IMR-90 (cell line): ENCODE results near the gene ALKBH6. TPM values are rescaled to one million over a fixed set of nuclear protein-coding genes. Genes with fewer than 3 reads are reported as not detected.

Experiments used
- ATAC-seq: fragments of 200-7000 bp; cut with Tn5 transposase; 2 replicates; pipeline ENCODE4 v1.9.1; 2020; ENCODE audit warnings: low read depth, mild to moderate bottlenecking, moderate library complexity
- BruUV-seq: library from RNA; stranded (reverse); fragments of 400-500 nt; replicated peaks from 2 replicates; lab custom pipeline; 2021; lab: Mats Ljungman, UMichigan
- CTCF ChIA-PET: fragments of 300-600 bp; formaldehyde crosslinking; extraction: SDS; loops from one replicate; lab custom pipeline; 2021; ENCODE audit warnings: antibody characterized with exemption; lab: Yijun Ruan, JAX
- POLR2A ChIA-PET: fragments of 300-600 bp; sonication (Branson Sonifier 250); formaldehyde crosslinking; loops from one replicate; lab custom pipeline; 2022; ENCODE audit warnings: antibody characterized with exemption; ENCODE audit not compliant: unreplicated experiment; lab: Charles Lee
- DNase-seq: peaks from one replicate; pipeline ENCODE4 v3.0.0; 2013
- H2AFZ ChIP-seq: replicated peaks from 2 replicates; pipeline ENCODE3; 2013; ENCODE audit warnings: low read length, mild to moderate bottlenecking; ENCODE audit not compliant: poor library complexity
- H2AK5ac ChIP-seq: 2 replicates; pipeline ENCODE4 v1.6.1; 2013; ENCODE audit warnings: low read depth, low read length, inconsistent platforms
- H2AK9ac ChIP-seq: replicated peaks from 2 replicates; pipeline ENCODE3; 2013; ENCODE audit warnings: mild to moderate bottlenecking, low read depth, low read length, moderate library complexity; ENCODE audit not compliant: poor library complexity
- H2BK120ac ChIP-seq: 2 replicates; pipeline ENCODE4 v1.6.1; 2013; ENCODE audit warnings: low read depth, low read length, inconsistent platforms
- H2BK15ac ChIP-seq: 3 replicates; pipeline ENCODE4 v1.6.1; 2013; ENCODE audit warnings: low read depth, low read length, inconsistent platforms
- H2BK20ac ChIP-seq: 2 replicates; pipeline ENCODE4 v1.6.1; 2013; ENCODE audit warnings: low read depth, mild to moderate bottlenecking, inconsistent platforms, low read length, moderate library complexity
- H2BK5ac ChIP-seq: 2 replicates; pipeline ENCODE4 v1.6.1; 2013; ENCODE audit warnings: mild to moderate bottlenecking, low read depth, low read length, inconsistent platforms; ENCODE audit not compliant: poor library complexity, severe bottlenecking
- H3K14ac ChIP-seq: replicated peaks from 2 replicates; pipeline ENCODE4 v1.6.1; 2013; ENCODE audit warnings: low read depth, low read length, inconsistent platforms
- H3K18ac ChIP-seq: 2 replicates; pipeline ENCODE4 v1.6.1; 2013; ENCODE audit warnings: low read depth, low read length, control low read depth
- H3K23ac ChIP-seq: 2 replicates; pipeline ENCODE4 v1.6.1; 2013; ENCODE audit warnings: low read depth, low read length, inconsistent platforms
- H3K27ac ChIP-seq: 2 replicates; pipeline ENCODE4 v1.5.1; 2013; ENCODE audit warnings: mild to moderate bottlenecking, control low read depth, low read length; ENCODE audit not compliant: insufficient read depth
- H3K27me3 ChIP-seq: 2 replicates; pipeline ENCODE4 v1.6.1; 2013; ENCODE audit warnings: low read length; ENCODE audit not compliant: control insufficient read depth, insufficient read depth
- H3K36me3 ChIP-seq: 2 replicates; pipeline ENCODE4 v1.6.1; 2013; ENCODE audit warnings: low read length, mixed read lengths; ENCODE audit not compliant: control insufficient read depth, insufficient read depth
- H3K4ac ChIP-seq: 2 replicates; pipeline ENCODE4 v1.6.1; 2013; ENCODE audit warnings: low read depth, low read length, inconsistent platforms
- H3K4me1 ChIP-seq: 2 replicates; pipeline ENCODE4 v1.6.1; 2013; ENCODE audit warnings: low read length, mixed read lengths; ENCODE audit not compliant: control insufficient read depth, insufficient read depth
- H3K4me2 ChIP-seq: 2 replicates; pipeline ENCODE4 v1.6.1; 2013; ENCODE audit warnings: low read depth, mild to moderate bottlenecking, control low read depth, low read length, moderate library complexity
- H3K4me3 ChIP-seq: 2 replicates; pipeline ENCODE4 v1.5.1; 2013; ENCODE audit warnings: low read depth, mild to moderate bottlenecking, control low read depth, low read length, moderate library complexity; ENCODE audit not compliant: insufficient read depth
- H3K56ac ChIP-seq: 2 replicates; pipeline ENCODE4 v1.6.1; 2013; ENCODE audit warnings: low read length, inconsistent platforms; ENCODE audit not compliant: insufficient read depth; ENCODE audit errors: extremely low read depth
- H3K79me1 ChIP-seq, 2 experiments: 2 replicates each; pipeline ENCODE4 v1.6.1; 2013; ENCODE audit warnings: low read length in 2 of 2, inconsistent platforms in 1 of 2, low read depth in 1 of 2
- H3K9ac ChIP-seq: 2 replicates; pipeline ENCODE4 v1.6.1; 2013; ENCODE audit warnings: low read depth, low read length, control low read depth
- H3K9me1 ChIP-seq: 2 replicates; pipeline ENCODE4 v1.6.1; 2013; ENCODE audit warnings: low read length, inconsistent platforms; ENCODE audit not compliant: insufficient read depth
- H3K9me3 ChIP-seq: 2 replicates; pipeline ENCODE4 v1.6.1; 2013; ENCODE audit warnings: low read length; ENCODE audit not compliant: control insufficient read depth, insufficient read depth
- H4K20me1 ChIP-seq: 2 replicates; pipeline ENCODE4 v1.6.1; 2013; ENCODE audit warnings: low read length, inconsistent platforms; ENCODE audit not compliant: insufficient read depth
- H4K5ac ChIP-seq: 2 replicates; pipeline ENCODE4 v1.6.1; 2013; ENCODE audit warnings: mild to moderate bottlenecking, low read depth, low read length, control low read depth
- H4K8ac ChIP-seq, 2 experiments: 2 replicates each; pipeline ENCODE4 v1.6.1; 2013; ENCODE audit warnings: low read depth in 2 of 2, low read length in 2 of 2, control low read depth in 1 of 2, inconsistent platforms in 1 of 2
- H4K91ac ChIP-seq: 2 replicates; pipeline ENCODE4 v1.6.1; 2013; ENCODE audit warnings: low read depth, low read length, inconsistent platforms; ENCODE audit not compliant: insufficient read depth
- BHLHE40 ChIP-seq: fragments of 150-350 bp; IDR thresholded peaks from 2 replicates; pipeline ENCODE4 v1.6.1; 2016; ENCODE audit warnings: mild to moderate bottlenecking, low read depth, low read length
- CHD1 ChIP-seq: IDR thresholded peaks from 2 replicates; pipeline ENCODE4 v1.6.1; 2012; ENCODE audit warnings: low read depth, low read length, improper control_type of control experiment
- MAZ ChIP-seq: IDR thresholded peaks from 2 replicates; pipeline ENCODE4 v1.6.1; 2012; ENCODE audit warnings: low read depth, mild to moderate bottlenecking, low read length, improper control_type of control experiment, moderate library complexity, borderline replicate concordance
- POLR2A ChIP-seq: IDR thresholded peaks from 2 replicates; pipeline ENCODE4 v1.6.1; 2012; ENCODE audit warnings: mild to moderate bottlenecking, low read depth, low read length
- SMC3 ChIP-seq: fragments of 150-350 bp; IDR thresholded peaks from 2 replicates; pipeline ENCODE4 v1.6.1; 2016; ENCODE audit warnings: low read depth, mild to moderate bottlenecking, antibody characterized with exemption, low read length, moderate library complexity
- USF2 ChIP-seq: fragments of 150-350 bp; IDR thresholded peaks from 2 replicates; pipeline ENCODE4 v1.6.1; 2017; ENCODE audit warnings: mild to moderate bottlenecking, antibody characterized with exemption, low read length, low read depth
- WGBS, 2 experiments: methylation state at CpG; one replicate each; pipeline versions ENCODE4 v1.1.5 to v1.1.7; 2013; ENCODE audit warnings: missing lambda C conversion rate in 2 of 2; ENCODE audit not compliant: insufficient read length in 1 of 2; ENCODE audit errors: extremely low coverage in 2 of 2; 5-methylcytosine and 5-hydroxymethylcytosine counted together
- dilution Hi-C: fragments of 300-500 bp; cut with HindIII; formaldehyde crosslinking; loops from one replicate; pipeline ENCODE4 v1.14.3; 2018; ENCODE audit warnings: low sequenced_read_pairs; ENCODE audit not compliant: unreplicated experiment
- in situ Hi-C: fragments of 300-500 bp; cut with MboI; formaldehyde crosslinking; loops from 3 replicates; pipeline ENCODE4 v1.14.3; 2019; ENCODE audit warnings: low sequenced_read_pairs, inconsistent platforms, mixed read lengths
- intact Hi-C: fragments of 100-400 bp; cut with micrococcal nuclease; formaldehyde crosslinking; loops from 2 replicates; pipeline ENCODE4 v1.10.0; 2022
- polyA plus RNA-seq, 3 experiments: library from polyadenylated mRNA; depleted of rRNA; stranded (reverse); fragments of >200 nt; gene quantifications; 2 replicates each; pipeline ENCODE4 v1.2.3, GENCODE V29; 2012; ENCODE audit warnings: low replicate concordance in 1 of 3
- total RNA-seq: library from RNA; depleted of rRNA; stranded (reverse); fragments of >200 nt; gene quantifications from 2 replicates; pipeline ENCODE4 v1.2.3, GENCODE V29; 2012

ALKBH6 gene
- total and polyA plus RNA-seq, 2 of the 4 experiments (the other 2 are of a cell fraction), result 12.9 to 38.7 TPM

- TF ChIP-seq SMC3 (no peak), POLR2A (no peak), CHD1 (no peak)
Measured at GRCh38 chr19:35990771-35991730, 23.0 kb downstream of the ALKBH6 start (continued).

GRCh38 chr19:35990156-35990555 lies 23.9 kb downstream of the ALKBH6 start:
- no TSS peak for BruUV-seq

More at GRCh38 chr19:35990156-35990555, 23.9 kb downstream of the ALKBH6 start:
- CTCF ChIA-PET, result no interaction called here
- DNase-seq (no peak), ATAC-seq (no peak)
- peaks cover 0 to 3% of the 10 kb centered on the region in 2 experiments; a peak in 1 of 4 replicates for H3K79me1 ChIP-seq
- no peak overlapping the region for H3K27ac ChIP-seq
- no peaks in the 10 kb centered on the region for H3K9me1 ChIP-seq
- peaks cover 20% of the 10 kb centered on the region for H3K27me3 ChIP-seq
- H3K36me3 ChIP-seq, result no peaks in the 10 kb centered on the region
- no peaks in the 10 kb centered on the region for H3K4me1 ChIP-seq
- H3K9me3 ChIP-seq, result peaks cover 5% of the 10 kb centered on the region
- H2BK5ac ChIP-seq, result no peak overlapping the region
- H2AK9ac ChIP-seq, result no peak overlapping the region
- dilution Hi-C loops, result no loop called here
- H4K91ac ChIP-seq, result no peak overlapping the region
- in situ Hi-C loops, result no loop called here
- H3K4ac ChIP-seq, result no peak overlapping the region
- no peak overlapping the region for H3K4me2 ChIP-seq
- intact Hi-C loops, result no loop called here
- no peak overlapping the region for H2BK15ac ChIP-seq
- no peak overlapping the region for H4K8ac ChIP-seq
- WGBS, 2 experiments, result no CpG with 5 or more reads among the region's 4 CpGs
- no peak overlapping the region for H4K5ac ChIP-seq
- no peak overlapping the region for H3K56ac ChIP-seq
- POLR2A ChIA-PET, result no interaction called here
- no peak overlapping the region for H3K9ac ChIP-seq
- H2AK5ac ChIP-seq, result no peak overlapping the region
- H2BK20ac ChIP-seq, result no peak overlapping the region
- no peak overlapping the region for H3K23ac ChIP-seq
- H4K20me1 ChIP-seq, result no peaks in the 10 kb centered on the region; the same call in 1 of the 2 replicates
- H2AFZ ChIP-seq, result no peak overlapping the region
- no peak overlapping the region for H3K14ac ChIP-seq
- no peak overlapping the region for H2BK120ac ChIP-seq
- no peak overlapping the region for H3K4me3 ChIP-seq
- no peak overlapping the region for H3K18ac ChIP-seq
- TF ChIP-seq MAZ, result no peak
- TF ChIP-seq USF2, result no peak
- no peak for TF ChIP-seq POLR2A
- TF ChIP-seq BHLHE40, result no peak
